Upper lobe of left lung (tissue), 6 donors: ENCODE results near the gene RNF11. TPM values are rescaled to one million over a fixed set of nuclear protein-coding genes. Genes with fewer than 3 reads are reported as not detected.

Experiments
- ATAC-seq, 2 donors: fragments of 200-7000 bp; cut with Tn5 transposase; one replicate each; pipeline ENCODE4 v1.9.1; 2022; ENCODE audit warnings: mild to moderate bottlenecking in 2 of 2, moderate library complexity in 2 of 2; ENCODE audit not compliant: low FRiP score in 2 of 2
- DNase-seq, 2 donors: peaks; one replicate each; pipeline ENCODE4 v3.0.0-alpha.2; 2019 to 2020
- H3K27ac ChIP-seq, 4 donors: fragments of 200-600 bp; sonication (generic); one replicate each; pipeline ENCODE4 v1.5.1; 2016 to 2019
- H3K27me3 ChIP-seq, 4 donors: fragments of 200-600 bp; sonication (generic); one replicate each; pipeline ENCODE4 v1.5.1; 2017 to 2019
- H3K36me3 ChIP-seq, 4 donors: fragments of 200-600 bp; sonication (generic); one replicate each; pipeline ENCODE4 v1.5.1; 2016 to 2019
- H3K4me1 ChIP-seq, 4 donors: fragments of 200-600 bp; sonication (generic); one replicate each; pipeline ENCODE4 v1.5.1; 2018 to 2019
- H3K4me3 ChIP-seq, 4 donors: fragments of 200-600 bp; sonication (generic); one replicate each; pipeline ENCODE4 v1.5.1; 2017 to 2019; ENCODE audit warnings: mild to moderate bottlenecking in 2 of 4, moderate library complexity in 1 of 4
- H3K9me3 ChIP-seq, 4 donors: fragments of 200-600 bp; sonication (generic); one replicate each; pipeline ENCODE4 v1.5.1; 2018 to 2019
- CTCF ChIP-seq, 6 experiments: fragments of 450-650 bp in 4 of 6; fragments of 200-600 bp in 2 of 6; sonication (generic) in 2 of 6; IDR thresholded peaks; one replicate each; pipeline ENCODE4 v1.5.1; 2016 to 2019; ENCODE audit warnings: antibody characterized with exemption in 6 of 6
- EP300 ChIP-seq, 4 donors: sonication (generic); formaldehyde crosslinking; IDR thresholded peaks; one replicate each; pipeline ENCODE4 v1.5.1; 2017; ENCODE audit warnings: antibody characterized with exemption in 4 of 4, control low read depth in 2 of 4
- POLR2A ChIP-seq, 4 donors: fragments of 450-650 bp; IDR thresholded peaks; one replicate each; pipeline ENCODE4 v1.5.1; 2016 to 2017; ENCODE audit warnings: antibody characterized with exemption in 4 of 4, mild to moderate bottlenecking in 2 of 4
- POLR2AphosphoS5 ChIP-seq, 2 donors: sonication (generic); formaldehyde crosslinking; IDR thresholded peaks; one replicate each; pipeline ENCODE4 v1.5.1; 2017; ENCODE audit warnings: antibody characterized with exemption in 2 of 2
- WGBS, 2 donors: methylation state at CpG; one replicate each; pipeline ENCODE4 v1.1.5; 2017 to 2018; 5-methylcytosine and 5-hydroxymethylcytosine counted together
- total RNA-seq, 6 donors: library from RNA; depleted of rRNA in 4 of 6; stranded (reverse); fragments of >200 nt in 4 of 6; gene quantifications; one replicate each; pipeline versions ENCODE4 v1.1.0 to v1.2.1, GENCODE V29; 2016 to 2021
- donor health status: DM: no; HTN: no; CAD: no; lungs with moderate emphysema.
- donor health status: DM: no; HTN: yes; CAD: no; lungs with severe emphysema.

RNF11 gene
- total RNA-seq, 6 donors from 2014 or later, result 26.2 to 125 (median 78.8) TPM

GRCh38 chr1:51282605-51283004 lies 46.5 kb downstream of the RNF11 start:
- no peak for ATAC-seq
- Histone ChIP-seq H3K36me3 (peaks cover 0 to 6% (median 0%) of the 10 kb centered on the region in 4 donors), H3K4me1 (peaks cover 0 to 11% (median 3%) of the 10 kb centered on the region in 4 donors), H3K27me3 (no peaks in the 10 kb centered on the region), H3K4me3 (no peak overlapping the region), H3K27ac (no peak overlapping the region), H3K9me3 (no peaks in the 10 kb centered on the region)
- TF ChIP-seq CTCF (IDR thresholded peaks at IDR 0.05) (no peak), EP300 (IDR thresholded peaks at IDR 0.05) (no peak), POLR2A (IDR thresholded peaks at IDR 0.05) (no peak), POLR2AphosphoS5 (IDR thresholded peaks at IDR 0.05) (no peak)
- 93 to 96% methylated on average over 5 of the region's 5 CpGs for WGBS, 2 donors
- DNase-seq, result no peak

DNA sequence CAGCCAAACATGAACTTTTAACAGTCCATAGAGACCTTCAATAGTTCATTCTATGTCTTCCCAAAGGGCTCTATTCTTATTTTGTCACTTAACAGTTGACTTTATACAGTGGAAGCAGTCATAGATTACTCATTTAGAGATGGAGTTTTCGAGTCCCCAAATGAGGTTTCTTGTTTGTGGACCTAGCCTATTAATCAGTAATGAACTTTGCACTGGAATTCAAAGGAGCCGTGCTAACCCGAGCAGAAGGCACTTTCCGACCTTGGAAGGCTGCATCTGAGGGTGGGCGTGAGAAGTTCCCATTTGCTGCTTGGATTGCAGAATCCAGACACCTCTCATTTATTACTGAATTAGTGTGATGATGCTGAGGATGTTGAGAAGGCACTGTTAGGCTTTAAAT lies 47.9 kb downstream of the RNF11 start:
- H3K4me3 ChIP-seq, result no peak overlapping the region
- no peaks in the 10 kb centered on the region for H3K9me3 ChIP-seq
- TF ChIP-seq POLR2A (IDR thresholded peaks at IDR 0.05), result no peak
- no peak for TF ChIP-seq CTCF (IDR thresholded peaks at IDR 0.05)
- TF ChIP-seq POLR2AphosphoS5 (IDR thresholded peaks at IDR 0.05), result no peak
- no peak for TF ChIP-seq EP300 (IDR thresholded peaks at IDR 0.05)
- peaks cover 0 to 5% (median 3%) of the 10 kb centered on the region in 4 donors for H3K36me3 ChIP-seq
- H3K27me3 ChIP-seq, result no peaks in the 10 kb centered on the region
- ATAC-seq (no peak), DNase-seq (no peak)
- no peak overlapping the region for H3K27ac ChIP-seq
- 69 to 80% methylated on average over 5 of the region's 5 CpGs for WGBS, 2 donors
- peaks cover 0 to 11% (median 3%) of the 10 kb centered on the region in 4 donors for H3K4me1 ChIP-seq

DNA sequence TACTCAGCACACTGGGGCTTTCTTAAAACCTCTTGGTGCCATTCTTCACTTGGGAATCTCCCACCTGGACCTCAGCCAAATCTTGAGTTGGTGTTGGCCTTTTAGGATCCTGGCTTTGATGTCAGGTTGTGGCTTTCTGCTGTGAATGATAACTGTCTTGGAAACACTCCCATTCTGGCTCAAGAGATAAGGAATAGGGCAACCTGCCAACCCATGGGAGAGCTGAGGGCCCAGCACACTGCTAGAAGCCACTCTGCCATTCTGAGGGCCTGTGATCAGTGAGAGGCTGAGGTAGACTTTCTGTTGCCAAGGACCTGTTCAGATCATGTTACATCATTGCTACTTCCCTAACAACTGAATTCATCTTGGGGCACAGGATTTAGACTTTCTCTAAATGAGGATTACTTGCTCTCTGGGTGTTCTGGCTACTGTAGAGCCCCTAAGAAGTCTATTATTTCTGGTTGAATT lies 48.4 kb downstream of the RNF11 start:
- H3K36me3 ChIP-seq, result peaks cover 0 to 3% (median 1%) of the 10 kb centered on the region in 4 donors
- no peak overlapping the region for H3K4me3 ChIP-seq
- peaks cover 0 to 11% (median 3%) of the 10 kb centered on the region in 4 donors for H3K4me1 ChIP-seq
- ATAC-seq (peak in 1 of 2 donors; percentile 32), DNase-seq (peak in 1 of 2 donors; percentile 52)
- no peaks in the 10 kb centered on the region for H3K27me3 ChIP-seq
- no peaks in the 10 kb centered on the region for H3K9me3 ChIP-seq
- TF ChIP-seq CTCF (IDR thresholded peaks at IDR 0.05) (no peak), EP300 (IDR thresholded peaks at IDR 0.05) (no peak), POLR2AphosphoS5 (IDR thresholded peaks at IDR 0.05) (no peak), POLR2A (IDR thresholded peaks at IDR 0.05) (no peak)
- no peak overlapping the region for H3K27ac ChIP-seq

GRCh38 chr1:51285055-51285454 lies 49.0 kb downstream of the RNF11 start:
- no peak for ATAC-seq
- 81 to 82% methylated on average over 1 of the region's 1 CpG for WGBS, 2 donors
- DNase-seq, result no peak
- TF ChIP-seq POLR2AphosphoS5 (IDR thresholded peaks at IDR 0.05), result no peak
- TF ChIP-seq POLR2A (IDR thresholded peaks at IDR 0.05), result no peak
- TF ChIP-seq CTCF (IDR thresholded peaks at IDR 0.05), result no peak
- TF ChIP-seq EP300 (IDR thresholded peaks at IDR 0.05), result no peak
- Histone ChIP-seq H3K36me3 (peaks cover 0 to 3% (median 1%) of the 10 kb centered on the region in 4 donors), H3K27ac (no peak overlapping the region), H3K27me3 (no peaks in the 10 kb centered on the region), H3K4me3 (no peak overlapping the region), H3K4me1 (peaks cover 0 to 11% (median 3%) of the 10 kb centered on the region in 4 donors), H3K9me3 (no peaks in the 10 kb centered on the region)

GRCh38 chr1:51287966-51288365 lies 51.9 kb downstream of the RNF11 start:
- H3K9me3 ChIP-seq, result no peaks in the 10 kb centered on the region
- WGBS, 2 donors, result 84 to 97% methylated on average over 8 of the region's 8 CpGs
- peaks cover 0 to 11% (median 3%) of the 10 kb centered on the region in 4 donors for H3K4me1 ChIP-seq
- ATAC-seq (no peak), DNase-seq (no peak)
- H3K36me3 ChIP-seq, result peaks cover 0 to 3% (median 1%) of the 10 kb centered on the region in 4 donors
- H3K27me3 ChIP-seq, result no peaks in the 10 kb centered on the region
- H3K4me3 ChIP-seq, result no peak overlapping the region
- TF ChIP-seq POLR2A (IDR thresholded peaks at IDR 0.05), result no peak
- TF ChIP-seq POLR2AphosphoS5 (IDR thresholded peaks at IDR 0.05), result no peak
- TF ChIP-seq EP300 (IDR thresholded peaks at IDR 0.05), result no peak
- TF ChIP-seq CTCF (IDR thresholded peaks at IDR 0.05), result no peak
- no peak overlapping the region for H3K27ac ChIP-seq
